HEK293T (cell line): Measurements from ENCODE around the gene CDH12.

Experiments used
- CTCF ChIA-PET: fragments of 350-600 bp; formaldehyde crosslinking; extraction: SDS; loops from one replicate; lab custom pipeline; 2021; ENCODE audit warnings: antibody characterized with exemption, inconsistent platforms; lab: Yijun Ruan, JAX
- POLR2A ChIA-PET: fragments of 350-600 bp; formaldehyde crosslinking; extraction: SDS; loops from one replicate; lab custom pipeline; 2020; ENCODE audit warnings: antibody characterized with exemption, inconsistent platforms; lab: Yijun Ruan, JAX
- DNase-seq: peaks from one replicate; pipeline ENCODE4 v3.0.0; 2012; ENCODE audit warnings: mixed read lengths; ENCODE audit errors: extremely low spot score
- ARNT ChIP-seq: fragments of 450-650 bp; IDR thresholded peaks from 2 replicates; pipeline ENCODE4 v1.6.1; 2017; ENCODE audit warnings: mild to moderate bottlenecking
- BHLHE40 ChIP-seq: fragments of 450-650 bp; IDR thresholded peaks from 2 replicates; pipeline ENCODE4 v1.6.1; 2016; ENCODE audit warnings: mild to moderate bottlenecking, moderate library complexity, borderline replicate concordance
- CTBP1 ChIP-seq: fragments of 450-650 bp; IDR thresholded peaks from 2 replicates; pipeline ENCODE4 v1.6.1; 2016; ENCODE audit warnings: borderline replicate concordance
- ELF4 ChIP-seq: fragments of 450-650 bp; IDR thresholded peaks from 2 replicates; pipeline ENCODE4 v1.6.1; 2017; ENCODE audit warnings: antibody characterized with exemption
- FOXA1 ChIP-seq: fragments of 450-650 bp; IDR thresholded peaks from 2 replicates; pipeline ENCODE4 v1.6.1; 2016; ENCODE audit warnings: mild to moderate bottlenecking
- FOXK2 ChIP-seq: fragments of 450-650 bp; IDR thresholded peaks from 2 replicates; pipeline ENCODE4 v1.6.1; 2016; ENCODE audit warnings: mild to moderate bottlenecking
- FOXM1 ChIP-seq: fragments of 450-650 bp; IDR thresholded peaks from 2 replicates; pipeline ENCODE4 v1.6.1; 2017; ENCODE audit warnings: mild to moderate bottlenecking, borderline replicate concordance
- HDGF ChIP-seq: fragments of 450-650 bp; IDR thresholded peaks from 2 replicates; pipeline ENCODE4 v1.6.1; 2017; ENCODE audit warnings: antibody characterized with exemption, borderline replicate concordance
- L3MBTL2 ChIP-seq: fragments of 450-650 bp; conservative IDR thresholded peaks from 2 replicates; pipeline ENCODE4 v1.6.1; 2016; ENCODE audit warnings: mild to moderate bottlenecking
- LEF1 ChIP-seq: fragments of 450-650 bp; IDR thresholded peaks from 2 replicates; pipeline ENCODE4 v1.6.1; 2017; ENCODE audit warnings: mild to moderate bottlenecking, borderline replicate concordance
- NFRKB ChIP-seq: fragments of 450-650 bp; IDR thresholded peaks from 2 replicates; pipeline ENCODE4 v1.6.1; 2016; ENCODE audit warnings: mild to moderate bottlenecking, moderate library complexity
- PKNOX1 ChIP-seq: fragments of 450-650 bp; IDR thresholded peaks from 2 replicates; pipeline ENCODE4 v1.6.1; 2016
- SP1 ChIP-seq: fragments of 450-650 bp; IDR thresholded peaks from 2 replicates; pipeline ENCODE4 v1.6.1; 2017
- SUZ12 ChIP-seq: fragments of 450-650 bp; IDR thresholded peaks from 2 replicates; pipeline ENCODE4 v1.6.1; 2016; ENCODE audit warnings: mild to moderate bottlenecking
- TARDBP ChIP-seq: fragments of 450-650 bp; IDR thresholded peaks from 2 replicates; pipeline ENCODE4 v1.6.1; 2016
- ZNF384 ChIP-seq: fragments of 450-650 bp; IDR thresholded peaks from 2 replicates; pipeline ENCODE4 v1.6.1; 2016

Gene CDH12

GRCh38 chr5:21802100-21802499 lies 1051.0 kb downstream of the CDH12 start:
- no peak for DNase-seq
- POLR2A ChIA-PET = no interaction called here
- no peak for TF ChIP-seq NFRKB
- TF ChIP-seq SP1 = no peak
- TF ChIP-seq SUZ12 = no peak
- TF ChIP-seq LEF1 = no peak
- TF ChIP-seq PKNOX1 = no peak
- TF ChIP-seq FOXA1 = no peak
- no peak for TF ChIP-seq ELF4
- TF ChIP-seq ZNF384 = no peak
- no peak for TF ChIP-seq BHLHE40
- CTCF ChIA-PET = interaction anchor here (0.6 to 1.6 kb wide), 2 partner anchors 332 to 697 kb away, joined by 3 read pairs; no protein-coding TSS in a partner anchor

- ChIA-PET POLR2A (no interaction called here), CTCF (no interaction called here)
- TF ChIP-seq HDGF = no peak
- no peak for TF ChIP-seq SUZ12
- TF ChIP-seq ZNF384 = no peak
- TF ChIP-seq BHLHE40 = no peak
- TF ChIP-seq LEF1 = no peak
- no peak for TF ChIP-seq L3MBTL2
- TF ChIP-seq ELF4 = no peak
- no peak for TF ChIP-seq PKNOX1
- no peak for TF ChIP-seq CTBP1
- no peak for DNase-seq
Measured at GRCh38 chr5:21792748-21793147, 1060.4 kb downstream of the CDH12 start.

- CTCF ChIA-PET = no interaction called here
Measured at GRCh38 chr5:21791304-21791703, 1061.8 kb downstream of the CDH12 start.

GRCh38 chr5:21784487-21784886 lies 1068.7 kb downstream of the CDH12 start:
- TF ChIP-seq HDGF = no peak
- no peak for TF ChIP-seq PKNOX1
- TF ChIP-seq SUZ12 = no peak
- no peak for TF ChIP-seq ZNF384
- no peak for TF ChIP-seq CTBP1
- no peak for TF ChIP-seq L3MBTL2
- no peak for TF ChIP-seq LEF1
- no peak for TF ChIP-seq FOXM1
- TF ChIP-seq ELF4 = no peak
- TF ChIP-seq SP1 = no peak
- DNase-seq = no peak
- CTCF ChIA-PET = no interaction called here
- POLR2A ChIA-PET = no interaction called here

More at GRCh38 chr5:21791304-21791703, 1061.8 kb downstream of the CDH12 start:
- POLR2A ChIA-PET = no interaction called here
- TF ChIP-seq ARNT (no peak), FOXK2 (no peak), ZNF384 (no peak), FOXA1 (no peak), CTBP1 (no peak), HDGF (no peak), SP1 (no peak), ELF4 (no peak)
- no peak for DNase-seq

GRCh38 chr5:21783074-21783679 lies 1070.0 kb downstream of the CDH12 start:
- CTCF ChIA-PET = no interaction called here
- POLR2A ChIA-PET = no interaction called here
- no peak for TF ChIP-seq SP1
- no peak for TF ChIP-seq FOXM1
- TF ChIP-seq TARDBP = no peak
- TF ChIP-seq ELF4 = no peak
- TF ChIP-seq FOXK2 = no peak
- TF ChIP-seq CTBP1 = no peak
- TF ChIP-seq ZNF384 = no peak
- no peak for DNase-seq

DNA sequence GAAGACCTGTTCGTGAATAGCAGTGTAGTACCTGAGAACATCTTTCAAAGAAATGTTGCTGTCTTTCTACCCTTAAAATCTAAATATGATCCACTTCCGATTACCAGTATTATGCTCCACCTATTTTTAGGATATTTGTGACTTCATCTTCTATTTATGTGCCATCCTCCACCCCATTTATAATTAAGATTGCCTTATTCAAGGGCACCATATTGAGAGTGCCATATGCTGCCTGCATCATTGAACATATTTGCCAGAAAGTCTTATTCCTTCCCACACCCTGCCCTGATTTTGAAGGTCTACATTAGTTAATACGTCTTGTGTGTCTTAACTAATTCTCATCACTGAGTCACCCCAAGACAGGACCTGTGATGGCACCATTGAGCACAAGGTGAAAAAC lies 1076.7 kb downstream of the CDH12 start:
- POLR2A ChIA-PET = no interaction called here
- no peak for TF ChIP-seq NFRKB
- no peak for TF ChIP-seq SUZ12
- no peak for TF ChIP-seq ARNT
- TF ChIP-seq HDGF = no peak
- TF ChIP-seq FOXM1 = no peak
- DNase-seq = no peak
- CTCF ChIA-PET = interaction anchor here (0.8 kb wide), 1 partner anchor 44 kb away, joined by 5 read pairs; no protein-coding TSS in a partner anchor

- TF ChIP-seq PKNOX1 (no peak), L3MBTL2 (no peak), FOXM1 (no peak), ARNT (no peak), FOXK2 (no peak), TARDBP (no peak), BHLHE40 (no peak), ZNF384 (no peak), ELF4 (no peak), CTBP1 (no peak)
- CTCF ChIA-PET = no interaction called here
- no peak for DNase-seq
- POLR2A ChIA-PET = no interaction called here
Measured at GRCh38 chr5:21774801-21775200, 1078.3 kb downstream of the CDH12 start.
